GM21360 (cell line): ENCODE results near the gene GSC.

Source experiments
- ATAC-seq: cut with Tn5 transposase; IDR thresholded peaks from one replicate; pipeline ENCODE4 v1.9.1; 2021; ENCODE audit warnings: mild to moderate bottlenecking, moderate library complexity; ENCODE audit not compliant: unreplicated experiment

The GSC gene

DNA sequence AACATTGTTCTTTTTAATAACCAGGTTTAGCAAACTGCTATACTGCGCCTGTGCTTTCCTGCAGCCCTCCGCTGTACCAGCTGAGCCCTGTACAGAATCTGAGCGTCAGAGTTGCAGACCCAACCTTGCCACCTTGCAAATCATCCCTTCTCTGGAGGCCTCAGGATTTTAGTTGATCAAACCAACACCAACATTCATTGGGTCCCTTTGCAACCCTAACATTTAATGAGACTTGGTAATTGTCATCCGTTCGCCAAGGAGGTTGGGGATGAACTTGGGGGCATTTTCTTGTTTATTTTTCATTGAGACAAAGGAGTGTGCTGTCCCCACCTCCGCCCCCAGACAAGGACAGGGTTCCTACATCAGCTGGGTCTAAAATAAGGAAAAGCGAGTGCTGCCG, 2.6 kb upstream of the GSC start:
- ATAC-seq = no peak

DNA sequence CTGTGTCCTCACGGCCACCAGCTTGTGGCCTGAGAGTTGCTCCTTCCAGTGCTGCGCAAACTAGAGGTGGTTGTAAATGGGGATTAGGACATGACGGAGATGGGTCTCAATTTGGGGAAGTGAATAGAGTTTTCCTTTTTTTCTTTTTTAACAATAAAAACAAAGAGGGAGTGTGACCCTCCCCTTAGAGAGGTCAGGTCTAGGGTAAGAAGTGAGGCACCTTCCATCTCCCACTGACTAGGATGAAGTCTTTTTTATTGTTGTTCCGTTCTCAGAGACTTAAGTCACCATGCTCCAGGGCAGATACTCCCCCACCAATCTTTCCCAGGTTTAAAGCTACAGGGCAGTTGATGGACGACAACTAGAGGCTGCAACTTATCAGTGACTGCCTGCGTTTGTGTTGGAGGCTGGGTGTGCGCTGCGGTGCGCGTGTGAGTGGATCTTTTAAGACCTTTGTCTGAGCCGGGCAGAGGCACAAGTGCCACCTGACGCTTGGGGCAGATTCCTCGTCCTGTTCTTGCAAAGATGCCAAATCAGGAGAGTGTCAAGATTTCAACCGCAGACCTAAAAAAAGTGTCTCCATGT, 2.1 kb upstream of the GSC start:
- no peak for ATAC-seq

DNA sequence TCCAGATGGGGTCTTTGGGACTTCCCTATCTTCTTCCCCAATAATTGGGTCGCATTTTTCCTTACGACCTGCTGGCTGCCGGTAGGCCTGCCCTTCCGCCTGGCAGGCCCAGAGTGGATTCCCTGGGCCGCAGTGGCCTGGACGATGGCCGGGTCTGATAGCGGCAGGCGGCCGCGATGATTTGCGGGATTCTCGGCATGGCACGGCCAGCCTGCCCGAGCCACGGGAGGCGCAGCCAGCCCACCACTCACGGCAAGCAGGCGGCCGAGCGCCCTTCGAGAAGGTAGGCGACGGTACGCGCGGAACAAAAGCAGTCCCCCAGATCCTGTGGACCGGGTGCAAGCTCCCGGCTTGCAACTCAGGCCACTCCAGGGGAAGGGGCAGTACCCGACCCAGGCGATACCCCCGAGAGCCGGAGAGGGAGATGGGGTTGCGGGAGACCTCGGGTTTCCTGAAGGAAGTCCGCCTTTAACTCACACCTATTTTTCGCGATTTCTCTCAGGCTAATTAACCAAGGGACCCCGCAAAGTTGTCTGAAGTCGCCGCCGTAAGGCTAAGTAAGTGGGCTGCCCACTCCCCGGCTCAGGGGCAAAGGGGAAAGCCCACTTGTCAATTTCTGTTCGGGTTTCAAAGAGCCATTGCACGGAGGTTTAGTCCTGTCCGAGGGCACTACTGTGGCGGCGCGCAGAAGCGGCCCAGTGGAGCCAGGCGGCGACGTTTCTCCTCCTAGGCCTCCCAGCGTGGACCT, 1.4 kb upstream of the GSC start:
- ATAC-seq = no peak

DNA sequence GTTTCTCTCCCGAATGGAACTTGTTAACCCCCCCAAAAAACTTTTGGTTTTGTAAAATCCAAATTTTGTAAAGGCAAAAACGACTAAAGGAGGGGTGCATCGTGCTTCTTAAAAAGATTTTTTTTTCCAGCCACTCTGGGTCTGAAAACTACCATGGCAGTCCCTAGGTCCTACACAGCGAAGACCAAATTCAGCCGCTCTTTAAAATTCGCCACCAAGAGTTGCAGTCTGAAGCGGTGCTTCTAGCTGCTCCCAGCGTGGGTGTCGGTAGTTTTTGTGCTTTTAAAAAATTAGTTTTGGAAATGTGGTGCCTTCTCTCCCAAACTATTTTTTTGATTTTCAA, 873 bp upstream of the GSC start:
- no peak for ATAC-seq

DNA sequence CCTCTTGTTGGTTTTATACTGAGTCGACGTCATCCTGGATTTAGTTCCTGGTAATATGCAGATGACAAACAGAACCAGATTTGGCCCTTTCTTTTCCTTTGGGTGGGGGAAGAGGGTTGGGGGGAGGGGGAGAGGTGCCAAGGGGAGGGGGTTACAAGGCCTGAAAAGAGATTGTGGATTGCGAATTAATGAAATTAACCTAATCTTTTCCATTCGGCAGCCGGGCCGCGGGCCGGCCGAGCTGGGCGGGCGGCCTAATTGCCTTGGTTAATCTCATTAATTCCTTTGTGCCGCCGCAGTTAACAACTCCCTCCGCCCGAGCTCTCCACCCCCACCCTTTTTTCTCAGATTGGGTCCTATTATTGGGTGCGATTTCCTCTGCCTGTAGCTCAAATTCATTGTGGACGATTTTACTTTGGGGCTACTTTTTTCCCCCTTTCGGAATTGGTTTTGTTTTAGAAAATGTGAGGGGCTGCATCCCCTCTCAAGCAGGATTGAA, 387 bp upstream of the GSC start:
- ATAC-seq = no peak

DNA sequence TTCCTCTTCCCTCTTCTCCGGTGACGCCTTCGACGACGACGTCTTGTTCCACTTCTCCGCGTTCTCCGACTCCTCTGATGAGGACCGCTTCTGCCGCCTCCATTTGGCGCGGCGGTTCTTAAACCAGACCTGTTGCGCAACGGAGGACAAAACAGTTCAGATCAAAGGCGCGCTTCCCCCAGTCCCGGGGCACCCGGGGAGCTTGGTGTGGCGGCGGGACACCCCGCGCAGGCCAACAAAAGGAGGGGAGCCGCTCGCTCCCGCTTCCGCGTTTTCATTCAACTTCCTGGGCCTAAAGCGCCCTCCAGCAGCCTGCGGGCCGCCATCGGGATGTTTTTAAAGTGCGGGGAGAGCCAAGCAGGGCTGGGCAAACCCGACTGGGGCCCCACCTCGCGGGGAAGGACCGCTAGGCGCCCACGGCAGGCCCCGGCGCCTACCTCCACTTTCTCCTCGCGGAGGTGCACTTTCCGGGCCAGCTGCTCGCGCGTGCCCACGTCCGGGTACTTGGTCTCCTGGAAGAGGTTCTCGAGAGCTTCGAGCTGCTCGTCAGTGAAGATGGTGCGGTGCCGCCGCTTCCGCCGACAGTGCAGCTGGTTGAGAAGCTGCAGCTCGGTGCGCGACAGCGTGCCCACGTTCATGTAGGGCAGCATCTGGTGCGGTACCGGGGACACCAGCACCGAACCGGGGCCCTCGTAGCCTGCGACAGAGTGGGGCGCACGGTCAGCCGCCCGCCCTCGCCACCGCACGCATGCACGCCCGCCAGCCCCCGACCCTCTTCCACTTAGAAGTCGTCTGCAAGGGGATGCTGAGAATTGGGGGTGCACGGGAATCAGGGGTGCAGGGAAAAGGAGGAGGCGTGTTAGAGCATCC, 1.2 kb downstream of the GSC start:
- no peak for ATAC-seq

DNA sequence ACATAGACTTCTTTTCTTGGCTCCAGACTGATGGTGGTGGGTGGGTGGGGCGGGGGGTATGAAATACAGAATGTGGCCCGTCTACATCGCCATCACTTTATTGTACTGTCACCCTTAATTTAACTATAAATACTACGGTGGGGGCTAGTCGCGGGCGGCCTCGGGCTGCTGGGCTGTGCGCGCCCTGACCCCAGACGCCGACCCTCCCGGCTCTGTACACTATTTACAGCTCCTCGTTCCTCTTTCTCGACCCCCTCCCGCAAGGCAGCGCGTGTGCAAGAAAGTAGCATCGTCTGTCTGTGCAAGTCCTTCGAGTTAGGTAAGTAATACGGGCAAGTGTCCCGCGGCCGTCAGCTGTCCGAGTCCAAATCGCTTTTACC, 1.8 kb downstream of the GSC start:
- no peak for ATAC-seq

DNA sequence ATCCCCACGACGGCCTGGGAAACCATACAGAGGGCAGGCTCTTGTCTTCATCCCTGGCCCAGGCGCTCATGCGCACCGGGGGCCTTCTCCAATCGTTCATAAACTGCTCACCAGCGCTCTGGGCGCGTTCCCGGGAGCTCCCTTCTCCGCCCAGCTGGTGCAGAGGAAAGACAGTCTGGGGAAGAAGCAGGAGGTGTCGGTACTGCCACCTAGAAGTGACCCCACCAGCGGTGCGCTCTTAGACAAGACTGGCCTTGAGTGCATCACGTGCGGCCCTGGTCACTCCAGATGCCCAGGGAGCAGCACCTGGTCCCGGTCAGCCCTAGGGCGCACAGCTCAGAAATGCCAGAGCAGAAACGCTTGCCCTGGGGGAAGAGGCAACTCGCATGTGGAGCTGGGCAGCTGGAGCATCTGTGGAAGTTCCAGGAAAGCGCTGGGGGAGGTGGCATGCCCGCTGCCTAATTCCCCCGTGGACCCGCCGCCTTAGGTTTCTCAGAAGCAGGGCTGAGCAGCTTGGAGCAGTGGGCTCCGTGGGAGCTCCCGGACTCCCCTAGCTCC, 2.5 kb downstream of the GSC start:
- ATAC-seq = no peak

DNA sequence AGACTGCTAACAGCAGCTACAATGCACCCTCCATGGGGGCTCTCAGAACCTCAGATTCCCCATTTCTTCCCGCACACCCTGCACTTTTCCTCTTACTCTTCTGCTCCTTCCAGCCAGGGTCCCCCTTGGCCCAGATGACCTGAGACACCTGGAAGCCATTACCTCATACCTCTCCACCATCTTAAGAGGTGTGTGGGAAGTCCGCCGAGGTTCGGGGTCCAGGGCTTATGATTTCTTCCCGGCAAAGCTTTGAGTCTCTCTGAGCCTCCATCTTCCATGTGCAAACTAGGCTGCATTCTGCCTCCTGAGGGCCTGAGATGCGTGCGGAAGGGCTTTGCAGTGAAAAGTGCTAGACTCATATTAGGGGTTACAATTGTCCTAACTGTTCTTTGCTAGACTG, 5.3 kb downstream of the GSC start:
- no peak for ATAC-seq

DNA sequence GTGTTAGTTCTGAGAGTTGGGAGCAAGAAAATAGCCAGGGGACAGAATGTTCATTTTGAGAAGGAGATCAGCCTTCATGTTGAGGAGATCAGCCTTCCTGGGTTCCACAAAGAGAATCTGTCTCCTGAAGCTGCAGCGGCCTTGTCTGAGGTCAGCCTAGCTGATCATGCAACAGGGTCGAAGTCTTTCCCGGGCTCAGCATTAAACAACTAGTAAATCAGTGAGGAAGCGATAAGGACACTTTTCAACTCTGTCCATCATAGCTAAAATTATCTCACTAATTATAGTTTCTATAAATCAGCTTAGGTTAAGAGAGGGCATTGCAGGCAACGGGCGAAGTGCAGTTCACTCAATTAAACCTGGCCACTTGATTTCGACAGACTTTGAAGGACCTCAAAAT, 7.5 kb downstream of the GSC start:
- ATAC-seq = no peak

DNA sequence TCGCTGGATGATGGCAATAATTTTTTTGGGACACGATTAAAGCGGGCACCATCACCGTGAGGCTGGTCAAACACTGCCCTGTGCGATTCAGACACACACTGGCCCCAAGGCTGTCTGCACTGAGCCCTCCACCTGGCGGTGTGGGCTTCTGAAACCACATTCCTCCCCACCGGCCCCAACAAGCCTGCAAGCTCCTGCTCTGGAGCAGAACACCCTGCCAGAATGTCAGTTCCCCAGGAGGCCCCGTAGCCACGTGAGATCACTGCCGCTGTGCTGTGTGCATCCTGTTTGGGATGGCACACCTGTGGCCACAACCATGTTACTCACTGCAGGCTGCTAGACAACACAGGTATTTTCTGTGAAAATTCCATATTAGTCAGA, 7.9 kb downstream of the GSC start:
- ATAC-seq = no peak

DNA sequence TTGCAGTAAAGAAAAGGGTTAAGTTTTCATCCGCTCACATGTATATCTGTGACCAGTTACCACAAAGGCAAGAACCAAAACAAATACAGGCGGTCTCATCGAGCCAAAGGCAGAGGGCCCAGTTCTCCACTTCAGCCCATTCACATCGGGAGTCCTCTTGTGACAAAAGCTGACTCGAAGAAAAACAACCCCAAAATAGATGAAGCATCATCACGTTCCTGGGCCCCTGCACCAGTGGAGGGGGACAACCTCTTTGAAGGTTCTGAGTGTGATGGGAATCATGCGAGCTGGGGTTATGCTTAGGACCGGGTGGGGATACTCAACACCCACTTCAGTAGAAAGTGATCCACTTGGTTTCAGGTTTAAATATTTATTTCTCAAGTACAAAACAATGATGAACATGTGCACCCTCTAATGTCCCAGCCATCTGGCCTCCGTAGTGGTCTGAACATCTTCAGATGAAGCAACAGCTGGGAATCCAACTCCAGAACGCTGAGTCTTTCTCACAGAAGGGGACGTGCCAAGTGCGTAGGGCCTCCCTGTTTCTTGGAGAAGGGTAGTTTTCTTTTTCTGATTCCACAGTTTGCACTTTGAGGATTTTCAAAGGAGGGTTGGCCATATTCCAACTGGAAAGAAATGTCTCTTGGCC, 8.4 kb downstream of the GSC start:
- ATAC-seq = no peak

DNA sequence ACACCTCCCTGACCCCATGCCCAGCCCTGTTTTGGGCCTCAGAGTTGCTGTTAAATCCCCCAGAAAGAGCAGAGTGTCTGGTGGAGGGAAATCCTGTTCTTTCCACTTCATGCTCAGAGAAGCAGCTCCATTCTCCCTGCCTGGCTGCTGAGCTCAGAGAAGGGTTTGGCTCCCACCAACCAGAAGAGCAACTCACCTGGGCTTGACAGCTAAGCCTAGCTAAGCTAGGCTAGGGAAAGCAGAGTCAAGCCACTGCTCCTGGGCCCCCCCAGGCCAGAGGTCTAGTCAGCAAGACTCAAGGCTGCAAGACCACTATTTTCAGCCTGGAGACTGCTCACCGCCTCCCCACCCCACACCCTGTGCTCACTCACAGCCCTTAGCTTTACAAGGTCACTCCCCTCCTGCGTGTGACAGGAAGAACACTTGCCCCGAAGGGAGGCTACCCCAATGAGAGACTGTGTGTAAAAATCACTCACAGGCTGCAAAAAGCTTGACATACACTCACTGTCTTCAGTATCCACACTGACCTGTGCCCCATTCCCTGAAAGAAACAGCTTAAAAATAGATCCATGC, 13.5 kb downstream of the GSC start:
- ATAC-seq = no peak

DNA sequence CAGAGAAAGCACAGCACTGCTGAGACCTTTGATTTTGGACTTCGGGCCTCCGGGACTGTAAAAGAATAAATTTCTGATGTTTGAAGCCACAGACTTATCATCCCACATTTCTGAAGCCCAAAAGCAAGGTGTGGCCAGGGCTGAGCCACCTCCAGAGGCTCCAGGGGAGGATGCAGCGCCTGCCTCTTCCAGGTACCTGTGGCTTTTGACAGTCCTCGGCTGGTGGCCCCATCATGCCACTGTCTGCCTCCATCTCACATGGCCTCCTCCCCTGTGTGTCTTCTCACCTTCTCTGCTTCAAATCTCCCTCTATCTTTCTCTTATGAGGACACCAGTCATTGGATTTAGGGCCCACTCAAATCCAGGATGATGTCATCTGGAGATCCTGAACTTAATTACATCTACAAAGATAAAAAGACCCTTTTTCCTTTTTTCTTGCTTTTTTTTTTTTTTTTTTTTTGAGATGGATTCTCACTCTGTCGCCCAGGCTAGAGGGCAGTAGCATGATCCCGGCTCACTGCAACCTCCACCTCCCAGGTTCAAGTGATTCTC, 15.4 kb downstream of the GSC start:
- ATAC-seq = no peak

DNA sequence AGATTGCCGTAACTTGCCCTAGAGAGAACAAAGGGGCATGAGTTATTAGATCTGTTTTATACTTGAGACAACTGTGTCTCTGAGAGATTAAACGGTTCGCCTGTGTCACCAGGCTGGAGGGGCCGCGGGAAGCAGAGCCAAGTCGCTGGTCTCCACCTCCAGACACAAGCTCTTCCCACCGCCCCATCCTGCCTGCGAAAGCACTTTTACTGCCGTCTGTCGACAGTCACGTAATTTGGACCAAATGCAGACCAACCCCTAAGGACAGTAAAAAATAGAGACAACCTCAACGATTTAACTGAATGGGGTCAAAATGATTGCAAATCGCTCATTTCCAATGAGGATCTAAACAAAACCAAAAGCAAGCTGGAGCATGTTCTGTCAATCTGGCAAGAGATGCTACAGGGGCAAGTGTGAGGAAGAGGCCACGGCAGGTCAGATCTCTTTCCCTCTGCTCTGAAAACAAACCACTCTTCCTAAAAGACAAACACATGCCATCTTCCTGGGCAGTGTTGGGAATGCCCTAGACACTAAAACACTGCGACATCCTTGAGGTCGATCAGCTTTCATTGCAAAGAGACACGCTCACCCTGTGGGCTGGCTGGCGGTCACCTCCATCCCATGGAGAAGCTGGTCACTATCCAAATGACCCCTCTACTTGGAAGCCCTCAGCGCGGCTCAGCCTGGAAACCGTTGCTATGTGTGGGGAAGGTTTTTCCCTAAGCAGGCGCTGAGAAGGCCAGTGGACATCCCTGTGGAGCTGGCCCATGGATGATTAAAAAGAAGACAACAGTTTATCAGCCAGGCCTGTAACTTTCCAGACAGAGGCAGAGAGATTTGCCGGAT, 17.1 kb downstream of the GSC start:
- ATAC-seq = no peak

DNA sequence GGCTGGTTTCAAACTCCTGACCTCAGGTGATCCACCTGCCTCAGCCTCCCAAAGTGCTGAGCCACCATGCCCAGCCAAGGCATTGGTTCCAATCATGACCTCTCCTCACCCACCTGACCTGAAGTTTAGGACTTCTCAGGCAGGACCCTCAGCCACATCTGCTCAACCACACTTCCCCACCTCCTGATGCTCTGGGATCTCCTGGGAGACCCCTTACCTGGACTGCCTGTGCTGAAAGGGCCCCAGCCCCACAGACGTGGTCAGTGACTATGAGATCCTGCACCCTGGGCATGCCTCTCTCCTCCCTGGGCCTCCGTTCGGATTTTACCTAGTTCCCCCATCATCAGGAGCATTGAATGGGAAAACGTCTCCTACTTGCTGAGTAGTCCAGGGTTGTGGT, 18.0 kb downstream of the GSC start:
- ATAC-seq = no peak

DNA sequence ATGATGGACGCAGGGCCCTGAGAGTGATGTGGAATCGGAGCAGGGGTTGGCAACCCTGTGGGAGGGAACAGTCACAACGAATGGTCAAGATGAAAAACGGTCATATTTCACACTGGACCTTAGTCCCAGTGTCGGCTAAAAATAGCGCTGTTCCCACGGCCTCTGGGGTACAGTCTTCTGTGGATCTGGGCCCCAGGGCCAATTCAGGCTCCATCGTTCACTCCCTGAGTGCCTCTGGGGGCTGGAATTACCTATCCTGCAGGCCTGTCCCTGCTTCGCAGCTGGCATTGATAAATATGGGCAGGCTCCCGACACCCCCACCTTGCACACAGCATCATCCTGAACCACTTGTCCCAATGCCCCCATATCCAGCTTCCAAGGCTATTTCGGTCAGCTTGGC, 18.6 kb downstream of the GSC start:
- no peak for ATAC-seq

DNA sequence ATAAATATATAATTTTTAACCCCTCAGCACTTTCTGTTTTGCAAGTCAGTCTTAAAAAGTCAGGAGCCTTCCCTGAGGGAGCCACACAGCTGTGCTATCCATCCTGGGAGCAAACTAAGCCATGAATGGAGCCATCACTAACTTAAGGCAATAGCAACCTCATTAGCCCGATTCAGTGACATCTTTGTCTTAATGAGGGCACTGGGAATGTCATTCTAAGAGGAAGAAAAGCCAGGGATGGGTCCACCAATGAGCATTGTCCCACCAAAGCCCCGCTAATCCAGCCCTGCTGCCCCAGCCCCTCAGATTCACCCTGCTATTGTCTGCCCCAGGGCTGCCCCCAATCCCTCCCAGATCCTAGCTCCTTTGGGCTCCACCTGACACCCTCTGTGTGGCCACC, 19.5 kb downstream of the GSC start:
- ATAC-seq = no peak

DNA sequence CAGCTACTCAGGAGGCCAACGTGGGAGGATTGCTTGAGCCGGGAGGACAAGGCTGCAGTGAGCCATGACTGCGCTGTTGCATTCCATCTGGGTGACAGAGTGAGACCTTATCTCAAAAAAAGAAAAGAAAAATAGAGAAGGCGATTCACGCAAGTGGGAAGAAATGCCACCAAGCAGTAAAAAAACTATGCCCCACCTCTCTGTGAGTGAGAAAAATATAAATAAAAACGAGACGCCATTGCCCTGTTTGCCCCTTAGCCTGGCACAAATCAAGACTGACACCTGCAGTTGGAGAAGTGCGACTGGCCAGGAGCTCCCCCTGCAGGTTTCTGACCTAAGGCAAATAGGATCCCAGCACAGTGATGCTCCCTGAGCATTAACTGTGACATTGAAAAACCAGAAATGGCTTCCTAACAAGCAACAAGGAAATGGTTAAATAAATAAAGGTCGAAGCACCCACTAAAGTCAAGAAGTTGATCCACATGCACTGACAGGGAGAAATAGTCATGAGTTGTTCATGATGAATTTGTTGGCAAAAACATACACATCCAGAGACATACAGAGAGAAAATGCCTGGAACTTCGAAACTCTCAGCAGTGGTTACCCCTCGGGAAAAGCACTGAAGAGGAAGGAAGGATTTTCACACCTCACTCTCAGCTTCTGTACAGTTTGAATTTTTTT, 21.1 kb downstream of the GSC start:
- ATAC-seq = no peak
